Stimulated activated naive CD8-positive, alpha-beta T cell treated with anti-CD3 and anti-CD28 coated beads, Interleukin-15, Interleukin-2, amounts not matched to agents 100 ng/mL and 50 ng/mL, for 24 hours (primary cell): Measurements from ENCODE around the gene BBLN.
A peak's percentile ranks its signal among the peaks of the same experiment; 100 is the strongest.

Experiments used
- H3K27ac Mint-ChIP-seq: one replicate; pipeline ENCODE4 v1.8.0; 2021; ENCODE audit warnings: mild to moderate bottlenecking, mixed read lengths
- H3K27me3 Mint-ChIP-seq: one replicate; pipeline ENCODE4 v1.8.0; 2021; ENCODE audit warnings: mixed read lengths
- H3K36me3 Mint-ChIP-seq: one replicate; pipeline ENCODE4 v1.8.0; 2021; ENCODE audit warnings: low read depth, mixed read lengths
- H3K4me1 Mint-ChIP-seq: one replicate; pipeline ENCODE4 v1.8.0; 2021; ENCODE audit warnings: low read depth, mixed read lengths
- H3K4me3 Mint-ChIP-seq: one replicate; pipeline ENCODE4 v1.8.0; 2021; ENCODE audit warnings: mild to moderate bottlenecking, mixed read lengths
- H3K9me3 Mint-ChIP-seq: one replicate; pipeline ENCODE4 v1.8.0; 2021; ENCODE audit warnings: mixed read lengths

The BBLN gene

GRCh38 chr9:128202648-128203023, 42.6 kb downstream of the BBLN start:
- no peaks in the 10 kb centered on the region for H3K36me3 Mint-ChIP-seq
- peaks cover 27% of the 10 kb centered on the region for H3K4me1 Mint-ChIP-seq
- H3K27ac Mint-ChIP-seq: peak overlapping the region; percentile 86
- peak overlapping the region; percentile 68 for H3K4me3 Mint-ChIP-seq
- peaks cover 17% of the 10 kb centered on the region for H3K27me3 Mint-ChIP-seq
- no peaks in the 10 kb centered on the region for H3K9me3 Mint-ChIP-seq

- H3K4me1 Mint-ChIP-seq: peaks cover 27% of the 10 kb centered on the region
Measured at GRCh38 chr9:128203024-128203706, 43.1 kb downstream of the BBLN start, which contains the start of gene DNM1. DNM1 (plus strand) TSS chr9:128203379; CDS start chr9:128203471, 92 bp downstream.

GRCh38 chr9:128203707-128204551, 43.9 kb downstream of the BBLN start:
- peaks cover 24% of the 10 kb centered on the region for H3K4me1 Mint-ChIP-seq
- H3K27ac Mint-ChIP-seq: no peak overlapping the region
- H3K9me3 Mint-ChIP-seq: no peaks in the 10 kb centered on the region
- peak overlapping the region; percentile 53 for H3K4me3 Mint-ChIP-seq
- H3K36me3 Mint-ChIP-seq: no peaks in the 10 kb centered on the region
- H3K27me3 Mint-ChIP-seq: peaks cover 17% of the 10 kb centered on the region

More at GRCh38 chr9:128203024-128203706, 43.1 kb downstream of the BBLN start, which contains the start of gene DNM1:
- Mint-ChIP-seq H3K9me3 (no peaks in the 10 kb centered on the region), H3K27ac (peak within 1 kb of the TSS; percentile 86), H3K36me3 (no peaks in the 10 kb centered on the region), H3K27me3 (peaks cover 17% of the 10 kb centered on the region), H3K4me3 (peak within 1 kb of the TSS; percentile 68)

- Mint-ChIP-seq H3K36me3 (no peaks in the 10 kb centered on the region), H3K4me3 (peak overlapping the region; percentile 7), H3K27ac (no peak overlapping the region), H3K4me1 (peaks cover 24% of the 10 kb centered on the region), H3K9me3 (no peaks in the 10 kb centered on the region), H3K27me3 (peaks cover 17% of the 10 kb centered on the region)
Measured at GRCh38 chr9:128204858-128205257, 44.8 kb downstream of the BBLN start.

GRCh38 chr9:128205296-128205944, 45.4 kb downstream of the BBLN start:
- H3K27me3 Mint-ChIP-seq: peaks cover 17% of the 10 kb centered on the region
- H3K4me3 Mint-ChIP-seq: no peak overlapping the region
- H3K27ac Mint-ChIP-seq: no peak overlapping the region
- peaks cover 24% of the 10 kb centered on the region for H3K4me1 Mint-ChIP-seq
- H3K36me3 Mint-ChIP-seq: no peaks in the 10 kb centered on the region
- no peaks in the 10 kb centered on the region for H3K9me3 Mint-ChIP-seq

GRCh38 chr9:128206484-128206883, 46.4 kb downstream of the BBLN start:
- H3K27me3 Mint-ChIP-seq: peaks cover 17% of the 10 kb centered on the region
- H3K4me3 Mint-ChIP-seq: no peak overlapping the region
- H3K27ac Mint-ChIP-seq: no peak overlapping the region
- H3K36me3 Mint-ChIP-seq: no peaks in the 10 kb centered on the region
- H3K9me3 Mint-ChIP-seq: no peaks in the 10 kb centered on the region
- H3K4me1 Mint-ChIP-seq: peaks cover 23% of the 10 kb centered on the region

GRCh38 chr9:128206916-128207910, 47.1 kb downstream of the BBLN start:
- H3K4me1 Mint-ChIP-seq: peaks cover 15% of the 10 kb centered on the region
- H3K4me3 Mint-ChIP-seq: no peak overlapping the region
- no peak overlapping the region for H3K27ac Mint-ChIP-seq
- H3K27me3 Mint-ChIP-seq: peaks cover 21% of the 10 kb centered on the region
- no peaks in the 10 kb centered on the region for H3K36me3 Mint-ChIP-seq
- H3K9me3 Mint-ChIP-seq: no peaks in the 10 kb centered on the region

GRCh38 chr9:128208386-128208785, 48.3 kb downstream of the BBLN start:
- H3K4me1 Mint-ChIP-seq: peaks cover 7% of the 10 kb centered on the region
- H3K4me3 Mint-ChIP-seq: no peak overlapping the region
- H3K27me3 Mint-ChIP-seq: peaks cover 23% of the 10 kb centered on the region
- H3K27ac Mint-ChIP-seq: no peak overlapping the region
- H3K9me3 Mint-ChIP-seq: no peaks in the 10 kb centered on the region
- no peaks in the 10 kb centered on the region for H3K36me3 Mint-ChIP-seq

- Mint-ChIP-seq H3K27me3 (peaks cover 21% of the 10 kb centered on the region), H3K27ac (no peak overlapping the region), H3K4me3 (no peak overlapping the region), H3K9me3 (no peaks in the 10 kb centered on the region), H3K4me1 (peaks cover 5% of the 10 kb centered on the region), H3K36me3 (no peaks in the 10 kb centered on the region)
Measured at GRCh38 chr9:128208946-128209669, 49.0 kb downstream of the BBLN start.

GRCh38 chr9:128211186-128211980, 51.3 kb downstream of the BBLN start:
- H3K4me1 Mint-ChIP-seq: no peaks in the 10 kb centered on the region
- H3K36me3 Mint-ChIP-seq: no peaks in the 10 kb centered on the region
- peaks cover 10% of the 10 kb centered on the region for H3K27me3 Mint-ChIP-seq
- H3K27ac Mint-ChIP-seq: no peak overlapping the region
- H3K9me3 Mint-ChIP-seq: no peaks in the 10 kb centered on the region
- H3K4me3 Mint-ChIP-seq: no peak overlapping the region

GRCh38 chr9:128211981-128212281, 51.9 kb downstream of the BBLN start:
- Mint-ChIP-seq H3K4me1 (no peaks in the 10 kb centered on the region), H3K27me3 (peaks cover 6% of the 10 kb centered on the region), H3K27ac (no peak overlapping the region), H3K9me3 (no peaks in the 10 kb centered on the region), H3K4me3 (no peak overlapping the region), H3K36me3 (no peaks in the 10 kb centered on the region)
